Stimulated activated CD8-positive, alpha-beta memory T cell treated with anti-CD3 and anti-CD28 coated beads, Interleukin-2, amount 100 ng/mL, for 48 hours (primary cell): ENCODE results near the gene PRDX5.

ENCODE experiments used
- DNase-seq, 2 donors: peaks; one replicate each; pipeline ENCODE4 v3.0.0-alpha.2; 2020; ENCODE audit warnings: low read depth in 2 of 2

Gene PRDX5

GRCh38 chr11:64347193-64347867, 29.4 kb downstream of the PRDX5 start:
- no peak for DNase-seq

- no peak for DNase-seq
Observed at GRCh38 chr11:64348383-64349024, 30.6 kb downstream of the PRDX5 start.

GRCh38 chr11:64349025-64349387, 31.1 kb downstream of the PRDX5 start:
- DNase-seq = no peak

- DNase-seq = no peak
Observed at GRCh38 chr11:64349404-64349803, 31.5 kb downstream of the PRDX5 start.

- DNase-seq = no peak
Observed at GRCh38 chr11:64351136-64351631, 33.3 kb downstream of the PRDX5 start.

GRCh38 chr11:64352099-64352994, 34.4 kb downstream of the PRDX5 start:
- no peak for DNase-seq

DNA sequence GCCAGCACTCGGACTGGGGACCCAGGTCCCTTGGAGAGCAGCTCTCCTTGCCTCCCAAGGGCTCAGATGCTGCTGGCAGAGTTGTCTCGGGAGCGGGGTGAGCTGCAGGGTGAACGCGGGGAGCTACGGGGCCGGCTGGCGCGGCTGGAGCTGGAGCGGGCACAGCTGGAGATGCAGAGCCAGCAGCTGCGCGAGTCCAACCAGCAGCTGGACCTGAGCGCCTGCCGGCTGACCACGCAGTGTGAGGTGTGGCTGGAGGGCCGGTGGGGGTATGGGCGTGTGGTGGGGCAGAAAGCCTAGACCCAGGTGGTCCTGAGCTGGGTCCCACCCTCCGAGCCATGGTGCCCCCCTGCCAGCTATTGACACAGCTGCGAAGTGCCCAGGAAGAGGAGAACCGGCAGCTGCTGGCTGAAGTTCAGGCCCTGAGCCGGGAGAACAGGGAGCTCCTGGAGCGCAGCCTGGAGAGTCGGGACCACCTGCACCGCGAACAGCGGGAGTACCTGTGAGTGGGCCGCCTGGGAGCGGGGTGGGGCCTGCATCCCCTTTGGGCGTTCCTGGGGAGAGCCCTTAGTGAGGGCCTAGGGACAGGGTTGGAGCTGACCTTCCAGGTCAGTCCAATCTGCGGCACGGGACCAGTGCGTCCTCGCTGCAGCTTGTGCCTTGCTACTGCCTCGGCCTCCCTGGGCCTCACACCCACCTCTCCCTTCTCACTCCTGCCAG, 35.2 kb downstream of the PRDX5 start:
- DNase-seq = no peak

DNA sequence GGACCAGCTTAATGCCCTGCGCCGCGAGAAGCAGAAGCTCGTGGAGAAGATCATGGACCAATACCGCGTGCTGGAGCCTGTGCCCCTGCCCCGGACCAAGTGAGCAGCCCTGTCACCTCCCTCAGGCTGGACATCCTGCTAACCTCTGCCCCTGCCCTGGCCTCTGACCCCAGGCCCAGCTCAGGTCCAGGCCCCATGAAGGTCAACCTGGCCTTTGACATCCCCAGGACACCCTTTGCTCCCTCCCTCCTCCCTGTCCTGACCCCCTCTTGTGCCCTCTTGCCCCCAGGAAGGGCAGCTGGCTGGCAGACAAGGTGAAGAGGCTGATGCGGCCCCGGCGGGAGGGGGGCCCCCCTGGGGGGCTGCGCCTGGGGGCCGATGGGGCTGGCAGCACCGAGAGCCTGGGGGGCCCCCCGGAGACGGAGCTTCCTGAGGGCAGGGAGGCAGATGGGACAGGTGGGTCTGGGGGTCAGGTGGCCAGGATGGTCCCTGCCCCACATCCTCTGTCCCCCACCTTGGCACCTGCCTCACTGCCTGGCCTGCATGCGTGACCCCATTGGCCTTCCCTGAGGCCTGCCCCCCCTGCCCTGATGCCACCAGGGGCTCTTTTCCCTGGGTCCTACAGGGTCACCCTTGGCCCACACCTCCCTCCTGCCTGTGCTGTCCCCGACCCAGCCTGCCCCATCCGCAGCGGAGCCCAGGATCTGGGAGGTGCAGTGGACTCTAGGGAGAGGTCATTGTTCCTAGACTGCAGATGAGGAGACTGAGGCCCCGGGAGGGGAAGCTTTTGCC, 36.0 kb downstream of the PRDX5 start:
- no peak for DNase-seq

DNA sequence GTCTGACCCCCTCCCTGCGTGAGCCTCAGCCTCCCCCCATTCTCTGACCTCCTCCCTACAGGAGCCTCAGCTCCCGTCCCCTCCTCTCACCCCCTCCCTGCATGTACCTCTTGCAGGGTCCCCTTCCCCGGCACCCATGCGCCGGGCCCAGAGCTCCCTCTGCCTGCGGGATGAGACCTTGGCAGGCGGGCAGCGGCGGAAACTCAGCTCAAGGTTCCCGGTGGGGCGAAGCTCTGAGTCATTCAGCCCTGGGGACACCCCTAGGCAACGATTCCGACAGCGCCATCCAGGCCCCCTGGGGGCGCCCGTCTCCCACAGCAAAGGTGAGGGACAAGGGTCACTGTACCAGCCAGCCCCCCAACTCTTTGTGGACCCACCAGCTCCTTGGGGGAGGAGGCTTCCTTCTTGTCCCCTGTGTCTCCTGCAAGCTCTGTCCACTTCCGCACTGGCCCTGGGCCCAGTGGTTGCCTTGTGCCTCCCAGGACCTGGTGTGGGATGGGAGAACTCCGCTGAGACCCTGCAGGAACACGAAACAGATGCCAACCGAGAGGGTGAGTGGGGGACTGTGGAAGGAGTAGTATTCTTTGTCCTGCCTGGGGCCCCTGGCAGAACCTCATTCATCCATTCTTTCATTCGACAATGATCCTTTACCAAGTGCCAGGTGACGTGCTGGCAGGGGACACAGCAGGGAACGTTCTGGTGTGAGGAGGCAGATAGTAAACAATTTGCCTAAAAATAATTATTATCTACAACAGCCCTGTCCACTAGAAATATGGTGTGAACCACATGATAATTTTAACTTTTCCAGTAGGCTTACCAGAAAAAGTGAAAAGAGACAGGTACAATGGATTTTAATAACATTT, 37.4 kb downstream of the PRDX5 start:
- DNase-seq = peak; percentile 44 to 57

GRCh38 chr11:64356498-64357411, 38.8 kb downstream of the PRDX5 start:
- DNase-seq = peak in 1 of 2 donors; percentile 32

DNA sequence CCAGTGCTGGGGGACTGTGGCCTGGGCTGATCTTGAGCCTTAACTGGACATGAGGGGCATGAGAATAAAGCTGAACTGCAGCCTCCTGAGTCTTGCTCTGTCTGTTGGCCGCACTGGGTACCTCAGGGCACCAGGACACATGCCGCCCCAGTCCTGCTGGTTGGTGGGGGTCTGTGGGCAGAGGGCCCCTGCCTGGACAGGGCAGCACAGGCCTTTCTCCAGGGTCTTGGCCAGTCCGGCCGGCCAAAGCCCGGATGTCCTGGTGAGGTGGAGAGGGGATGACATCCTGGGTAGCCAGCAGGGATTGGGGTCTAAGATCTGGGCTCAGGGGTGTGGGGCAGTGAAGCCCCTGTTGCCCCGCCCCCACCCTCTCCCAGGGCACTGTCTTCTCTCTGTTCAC, 39.5 kb downstream of the PRDX5 start:
- no peak for DNase-seq

DNA sequence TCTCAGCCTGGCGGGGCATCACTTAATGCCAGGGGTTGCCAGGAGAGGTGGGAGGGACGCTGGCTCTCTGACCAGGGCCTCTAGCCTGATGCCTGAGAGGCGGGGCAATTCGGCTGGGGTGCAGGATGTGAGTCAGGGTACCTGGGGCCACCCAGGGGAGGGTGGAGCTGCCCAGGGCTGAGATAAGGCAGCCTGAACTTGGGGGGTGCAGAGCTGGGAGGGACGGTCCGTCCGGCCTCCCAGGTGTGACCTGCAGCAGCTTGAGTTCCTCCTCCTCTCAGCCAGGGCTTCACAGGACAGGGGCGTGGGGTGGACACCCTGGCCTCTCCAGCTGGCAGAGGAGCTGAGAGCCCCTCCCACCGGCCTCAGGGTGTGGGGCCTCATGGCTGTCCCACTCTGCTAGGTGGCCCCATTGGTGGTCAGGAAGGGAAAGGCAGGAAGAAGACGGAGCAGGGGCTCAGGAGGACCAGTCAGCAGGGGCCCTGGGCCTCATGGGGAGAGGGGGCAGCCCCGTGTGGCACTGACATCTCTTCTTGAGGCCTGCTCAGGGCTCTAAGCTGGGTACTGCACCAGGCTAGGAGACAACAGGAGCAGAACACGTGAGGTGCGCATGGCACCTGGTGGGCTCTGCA, 40.1 kb downstream of the PRDX5 start:
- peak; percentile 47 to 59 for DNase-seq

- DNase-seq = no peak
Observed at GRCh38 chr11:64358536-64358906, 40.6 kb downstream of the PRDX5 start.

- peak; percentile 44 to 51 for DNase-seq
Observed at GRCh38 chr11:64358907-64359711, 41.2 kb downstream of the PRDX5 start, which contains the start of gene RPS6KA4. Gene RPS6KA4 (plus strand): TSS chr11:64359162. CDS start chr11:64359236, 74 bp downstream.

DNA sequence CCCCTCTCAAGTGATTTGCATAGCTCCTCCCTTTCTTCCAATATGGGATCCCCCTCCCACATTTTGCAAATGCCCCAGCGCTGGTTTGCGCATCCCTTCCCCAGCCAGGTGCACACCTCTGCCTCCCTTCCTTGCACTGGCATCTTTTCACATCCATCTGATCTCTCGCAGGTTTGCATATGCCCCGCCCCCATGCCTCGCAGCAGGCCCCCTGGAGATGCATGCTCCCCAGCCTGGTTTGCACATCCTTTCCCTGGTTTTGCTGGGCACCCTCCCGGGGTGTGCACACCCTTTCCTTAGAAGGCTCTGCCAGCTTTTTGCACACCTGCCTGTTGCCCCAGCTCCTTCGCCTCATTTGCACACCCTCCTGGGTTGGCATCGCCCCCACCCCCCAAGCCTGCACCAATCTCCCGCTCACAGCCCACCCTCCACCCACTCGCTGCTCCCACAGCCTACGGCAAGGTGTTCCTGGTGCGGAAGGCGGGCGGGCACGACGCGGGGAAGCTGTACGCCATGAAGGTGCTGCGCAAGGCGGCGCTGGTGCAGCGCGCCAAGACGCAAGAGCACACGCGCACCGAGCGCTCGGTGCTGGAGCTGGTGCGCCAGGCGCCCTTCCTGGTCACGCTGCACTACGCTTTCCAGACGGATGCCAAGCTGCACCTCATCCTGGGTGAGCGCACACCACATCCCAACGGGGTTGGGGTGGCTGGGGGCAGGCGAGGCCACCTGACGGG, 42.0 kb downstream of the PRDX5 start:
- DNase-seq = no peak

DNA sequence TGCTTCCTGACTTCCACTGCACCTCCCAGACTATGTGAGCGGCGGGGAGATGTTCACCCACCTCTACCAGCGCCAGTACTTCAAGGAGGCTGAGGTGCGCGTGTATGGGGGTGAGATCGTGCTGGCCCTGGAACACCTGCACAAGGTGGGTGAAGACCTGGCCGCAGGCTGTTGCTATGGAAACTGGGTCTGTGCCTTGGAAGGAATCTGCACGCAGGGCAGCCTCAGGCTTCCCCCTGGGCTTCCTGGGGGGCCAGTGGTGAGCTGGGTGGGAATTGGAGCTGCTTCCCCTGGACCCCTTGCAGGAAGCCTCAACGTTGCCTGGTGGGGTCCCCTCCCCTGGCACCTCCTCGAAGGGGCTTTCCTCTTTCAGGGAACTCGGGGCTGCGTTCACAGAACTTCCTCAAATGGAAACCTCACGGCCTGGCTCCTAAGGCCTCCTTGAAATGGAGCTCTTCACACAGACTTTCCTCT, 42.6 kb downstream of the PRDX5 start:
- no peak for DNase-seq

GRCh38 chr11:64361659-64362058, 43.7 kb downstream of the PRDX5 start:
- no peak for DNase-seq
